Ovary (tissue), 3 donors: ENCODE measurements around the gene OR4D9.

Source experiments
- EP300 ChIP-seq: sonication (generic); formaldehyde crosslinking; IDR thresholded peaks from one replicate; pipeline ENCODE4 v1.6.1; 2017; ENCODE audit warnings: antibody characterized with exemption
- TF ChIP-seq, protein P1 (sequence below), 3 donors: fragments of 450-650 bp in 2 of 3; fragments of 200-600 bp in 1 of 3; IDR thresholded peaks; one replicate each; pipeline versions ENCODE4 v1.5.1 to v1.8.0; 2016 to 2022; ENCODE audit warnings: antibody characterized with exemption in 3 of 3, mild to moderate bottlenecking in 1 of 3
- donor health status: DM: no; HTN: no; CAD: no.

DNA sequence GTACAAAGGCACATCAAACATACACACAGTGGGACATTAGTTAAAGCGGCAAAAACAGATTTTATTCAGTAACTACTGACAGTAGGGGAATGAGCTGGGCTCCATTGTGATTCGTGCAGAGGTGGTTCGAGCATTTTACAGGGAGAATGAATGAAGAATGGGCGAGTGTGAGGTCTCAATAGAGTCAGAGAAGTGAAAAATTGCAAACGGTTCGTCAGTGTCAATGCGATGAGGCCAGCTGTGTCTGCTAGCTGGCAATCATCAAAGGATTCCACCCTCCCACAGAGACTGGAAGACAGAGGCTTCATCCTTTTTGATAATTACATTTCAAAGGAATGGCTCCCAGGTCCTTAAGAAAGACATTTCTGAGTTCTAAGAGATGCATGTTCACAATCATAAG is 17.4 kb downstream of the OR4D9 start:
- TF ChIP-seq, protein P1, sequence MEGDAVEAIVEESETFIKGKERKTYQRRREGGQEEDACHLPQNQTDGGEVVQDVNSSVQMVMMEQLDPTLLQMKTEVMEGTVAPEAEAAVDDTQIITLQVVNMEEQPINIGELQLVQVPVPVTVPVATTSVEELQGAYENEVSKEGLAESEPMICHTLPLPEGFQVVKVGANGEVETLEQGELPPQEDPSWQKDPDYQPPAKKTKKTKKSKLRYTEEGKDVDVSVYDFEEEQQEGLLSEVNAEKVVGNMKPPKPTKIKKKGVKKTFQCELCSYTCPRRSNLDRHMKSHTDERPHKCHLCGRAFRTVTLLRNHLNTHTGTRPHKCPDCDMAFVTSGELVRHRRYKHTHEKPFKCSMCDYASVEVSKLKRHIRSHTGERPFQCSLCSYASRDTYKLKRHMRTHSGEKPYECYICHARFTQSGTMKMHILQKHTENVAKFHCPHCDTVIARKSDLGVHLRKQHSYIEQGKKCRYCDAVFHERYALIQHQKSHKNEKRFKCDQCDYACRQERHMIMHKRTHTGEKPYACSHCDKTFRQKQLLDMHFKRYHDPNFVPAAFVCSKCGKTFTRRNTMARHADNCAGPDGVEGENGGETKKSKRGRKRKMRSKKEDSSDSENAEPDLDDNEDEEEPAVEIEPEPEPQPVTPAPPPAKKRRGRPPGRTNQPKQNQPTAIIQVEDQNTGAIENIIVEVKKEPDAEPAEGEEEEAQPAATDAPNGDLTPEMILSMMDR (IDR thresholded peaks at IDR 0.05), result no peak
- no peak for TF ChIP-seq EP300
